ENCODE measurements around the gene SUSD6. TPM values are rescaled to one million over a fixed set of nuclear protein-coding genes. Genes with fewer than 3 reads are reported as not detected.

Gene SUSD6
- total RNA-seq, 1 experiment from 2014 or later, result 21.5 TPM

- Histone ChIP-seq H3K9me3 (no peaks in the 10 kb centered on the region), H3K4me3 (ENCODE audit: low read depth, low read length) (no peak overlapping the region), H3K36me3 (ENCODE audit: control insufficient read depth, insufficient read depth, low read length) (no peaks in the 10 kb centered on the region), H3K4me1 (no peaks in the 10 kb centered on the region; the same call in 1 of the 2 replicates), H3K27me3 (replicated peaks; ENCODE audit: control insufficient read depth, insufficient read depth, low read length) (no peaks in the 10 kb centered on the region)
- no peaks in the 10 kb centered on the region for H3K36me3 Mint-ChIP-seq (ENCODE audit: insufficient read depth, unreplicated experiment)
- H3K9me3 Mint-ChIP-seq (ENCODE audit: unreplicated experiment), result no peaks in the 10 kb centered on the region
- TF ChIP-seq CTCF (IDR thresholded peaks at IDR 0.05; ENCODE audit: insufficient read depth in 1 of 2, low read depth in 1 of 2, low read length in 1 of 2, severe bottlenecking in 1 of 2, unreplicated experiment in 1 of 2), result no peak
- BruUV-seq (replicated peaks), result no TSS peak
- no peak for DNase-seq
- intact Hi-C loops (cut with micrococcal nuclease; ENCODE audit: unreplicated experiment), result no loop called here
- POLR2A ChIA-PET, result interaction anchor here (0.6 kb wide), 1 partner anchor 19 kb away, joined by 4 read pairs; no protein-coding TSS in a partner anchor
- H3K27ac Mint-ChIP-seq (ENCODE audit: unreplicated experiment), result no peak overlapping the region
- no peak overlapping the region for H3K4me3 Mint-ChIP-seq (ENCODE audit: unreplicated experiment)
- no peaks in the 10 kb centered on the region for H3K27me3 Mint-ChIP-seq (ENCODE audit: insufficient read depth, unreplicated experiment)
- H3K4me1 Mint-ChIP-seq (ENCODE audit: low read depth, unreplicated experiment), result peaks cover under 1% of the 10 kb centered on the region
- CTCF ChIA-PET, result interaction anchor here (0.7 to 1.6 kb wide), 4 partner anchors 11 to 57 kb away, joined by 3 to 6 read pairs (median 6); no protein-coding TSS in a partner anchor
These were observed 11.0 kb upstream of the SUSD6 start for GRCh38 chr14:69600304-69600891.

- Mint-ChIP-seq H3K9me3 (ENCODE audit: unreplicated experiment) (no peaks in the 10 kb centered on the region), H3K36me3 (ENCODE audit: insufficient read depth, unreplicated experiment) (no peaks in the 10 kb centered on the region), H3K4me1 (ENCODE audit: low read depth, unreplicated experiment) (peaks cover 28% of the 10 kb centered on the region), H3K27me3 (ENCODE audit: insufficient read depth, unreplicated experiment) (no peaks in the 10 kb centered on the region), H3K4me3 (ENCODE audit: unreplicated experiment) (no peak overlapping the region), H3K27ac (ENCODE audit: unreplicated experiment) (peak overlapping the region; percentile 82)
- ChIA-PET CTCF (interaction anchor here (0.9 to 2.3 kb wide), 8 partner anchors 26 to 125 kb away, joined by 3 to 10 read pairs (median 4); no protein-coding TSS in a partner anchor), POLR2A (no interaction called here)
- peak in 1 of 2 experiments; percentile 13 for DNase-seq
- no peak for TF ChIP-seq CTCF (IDR thresholded peaks at IDR 0.05; ENCODE audit: insufficient read depth in 1 of 2, low read depth in 1 of 2, low read length in 1 of 2, severe bottlenecking in 1 of 2, unreplicated experiment in 1 of 2)
- Histone ChIP-seq H3K4me3 (ENCODE audit: low read depth, low read length) (no peak overlapping the region), H3K4me1 (peaks cover 24% of the 10 kb centered on the region), H3K27me3 (replicated peaks; ENCODE audit: control insufficient read depth, insufficient read depth, low read length) (no peaks in the 10 kb centered on the region), H3K9me3 (no peaks in the 10 kb centered on the region), H3K36me3 (ENCODE audit: control insufficient read depth, insufficient read depth, low read length) (no peaks in the 10 kb centered on the region)
- intact Hi-C loops (cut with micrococcal nuclease; ENCODE audit: unreplicated experiment), result loop anchor here (2.0 kb wide), 1 partner anchor 53 kb away; no protein-coding TSS in a partner anchor
- no TSS peak for BruUV-seq (replicated peaks)
These were observed 5.7 kb upstream of the SUSD6 start for GRCh38 chr14:69605738-69606137.

GRCh38 chr14:69606258-69607184, 4.9 kb upstream of the SUSD6 start:
- H3K9me3 ChIP-seq, result no peaks in the 10 kb centered on the region
- ChIA-PET CTCF (interaction anchor here (0.8 to 2.3 kb wide), 9 partner anchors 16 to 125 kb away, joined by 3 to 10 read pairs (median 5); no protein-coding TSS in a partner anchor), POLR2A (interaction anchor here (0.6 kb wide), 1 partner anchor 131 kb away, joined by 3 read pairs; no protein-coding TSS in a partner anchor)
- intact Hi-C loops (cut with micrococcal nuclease; ENCODE audit: unreplicated experiment), result loop anchor here (2.0 kb wide), 1 partner anchor 52 kb away; no protein-coding TSS in a partner anchor
- Mint-ChIP-seq H3K4me1 (ENCODE audit: low read depth, unreplicated experiment) (peaks cover 28% of the 10 kb centered on the region), H3K27ac (ENCODE audit: unreplicated experiment) (peak overlapping the region; percentile 82), H3K4me3 (ENCODE audit: unreplicated experiment) (no peak overlapping the region), H3K36me3 (ENCODE audit: insufficient read depth, unreplicated experiment) (no peaks in the 10 kb centered on the region), H3K9me3 (ENCODE audit: unreplicated experiment) (no peaks in the 10 kb centered on the region), H3K27me3 (ENCODE audit: insufficient read depth, unreplicated experiment) (no peaks in the 10 kb centered on the region)
- no TSS peak for BruUV-seq (replicated peaks)
- H3K4me3 ChIP-seq (ENCODE audit: low read depth, low read length), result no peak overlapping the region
- no peaks in the 10 kb centered on the region for H3K36me3 ChIP-seq (ENCODE audit: control insufficient read depth, insufficient read depth, low read length)
- DNase-seq, result peak; percentile 87 to 92
- H3K4me1 ChIP-seq, result peaks cover 24% of the 10 kb centered on the region
- H3K27me3 ChIP-seq (replicated peaks; ENCODE audit: control insufficient read depth, insufficient read depth, low read length), result no peaks in the 10 kb centered on the region
- TF ChIP-seq CTCF (IDR thresholded peaks at IDR 0.05; ENCODE audit: insufficient read depth in 1 of 2, low read depth in 1 of 2, low read length in 1 of 2, severe bottlenecking in 1 of 2, unreplicated experiment in 1 of 2), result no peak

All from Caco-2 (cell line).